CD4-positive, alpha-beta T cell (primary cell): Measurements from ENCODE around the gene CNKSR3. TPM values are rescaled to one million over a fixed set of nuclear protein-coding genes. Genes with fewer than 3 reads are reported as not detected.

ENCODE experiments used
- ATAC-seq: fragments of 200-7000 bp; cut with Tn5 transposase; one replicate; pipeline ENCODE4 v1.10.0; 2022; ENCODE audit warnings: mild to moderate bottlenecking; ENCODE audit not compliant: poor library complexity
- CTCF ChIA-PET: fragments of 350-600 bp; sonication (Branson Sonifier 250); formaldehyde crosslinking; loops from one replicate; lab custom pipeline; 2021; ENCODE audit warnings: antibody characterized with exemption, inconsistent platforms; lab: Charles Lee
- POLR2A ChIA-PET: fragments of 350-600 bp; sonication (Branson Sonifier 250); formaldehyde crosslinking; loops from one replicate; lab custom pipeline; 2021; ENCODE audit warnings: antibody characterized with exemption, inconsistent platforms; lab: Charles Lee
- DNase-seq, 14 experiments: peaks; one replicate each; pipeline ENCODE4 v3.0.0-alpha.2; 2013 to 2020; ENCODE audit warnings: mixed read lengths in 2 of 14
- H3K27ac ChIP-seq, 2 donors: one replicate each; pipeline versions ENCODE4 v1.5.1 to v1.7.0; 2013; ENCODE audit warnings: low read length in 2 of 2, low read depth in 1 of 2, mild to moderate bottlenecking in 1 of 2
- H3K27me3 ChIP-seq, 2 experiments: 1 replicate in 1 of 2; 2 replicates in 1 of 2; pipeline versions ENCODE4 v1.6.1 to v1.7.0; 2013; ENCODE audit warnings: low read length in 2 of 2, control low read depth in 1 of 2, mild to moderate bottlenecking in 1 of 2, moderate library complexity in 1 of 2; ENCODE audit not compliant: insufficient read depth in 2 of 2, control insufficient read depth in 1 of 2
- H3K36me3 ChIP-seq: one replicate; pipeline ENCODE4 v1.6.1; 2013; ENCODE audit warnings: low read length, control low read depth; ENCODE audit not compliant: insufficient read depth
- H3K4me1 ChIP-seq: one replicate; pipeline ENCODE4 v1.6.1; 2013; ENCODE audit warnings: low read length, control low read depth; ENCODE audit not compliant: insufficient read depth
- H3K4me3 ChIP-seq: one replicate; pipeline ENCODE4 v1.5.1; 2013; ENCODE audit warnings: mild to moderate bottlenecking, low read length, moderate library complexity
- H3K9me3 ChIP-seq, 2 experiments: 1 replicate in 1 of 2; 2 replicates in 1 of 2; pipeline versions ENCODE4 v1.6.1 to v1.7.0; 2013; ENCODE audit warnings: low read length in 2 of 2, mild to moderate bottlenecking in 2 of 2, control low read depth in 1 of 2, moderate library complexity in 1 of 2; ENCODE audit not compliant: control insufficient read depth in 1 of 2, insufficient read depth in 1 of 2
- H3K27ac Mint-ChIP-seq: one replicate; pipeline ENCODE4 v1.8.0; 2020; ENCODE audit warnings: mixed read lengths
- H3K27me3 Mint-ChIP-seq: one replicate; pipeline ENCODE4 v1.8.0; 2021; ENCODE audit warnings: mixed read lengths
- H3K36me3 Mint-ChIP-seq: one replicate; pipeline ENCODE4 v1.8.0; 2021; ENCODE audit warnings: low read depth, mixed read lengths
- H3K4me1 Mint-ChIP-seq: one replicate; pipeline ENCODE4 v1.8.0; 2021; ENCODE audit warnings: low read depth, mixed read lengths
- H3K4me3 Mint-ChIP-seq: one replicate; pipeline ENCODE4 v1.8.0; 2020; ENCODE audit warnings: mild to moderate bottlenecking, mixed read lengths
- H3K9me3 Mint-ChIP-seq: one replicate; pipeline ENCODE4 v1.8.0; 2020; ENCODE audit warnings: mixed read lengths
- intact Hi-C, 2 experiments: fragments of 100-400 bp; cut with DNase I in 1 of 2; cut with micrococcal nuclease in 1 of 2; formaldehyde crosslinking; loops; one replicate each; pipeline versions ENCODE4 v1.15.1 to v1.9.0; 2023 to 2025; cut with DNase I, micrococcal nuclease
- total RNA-seq, 174 experiments: library from RNA in 2 of 174; stranded (reverse) in 2 of 174; gene quantifications; one replicate each; pipeline ENCODE4 v1.2.3 and lab custom pipeline; 2021 to 2026
- TF ChIP-seq, protein P1 (sequence below): fragments of 200-600 bp; IDR thresholded peaks from one replicate; pipeline ENCODE4 v1.8.0; 2022; ENCODE audit warnings: antibody characterized with exemption, mild to moderate bottlenecking

The CNKSR3 gene
- total RNA-seq, 2 experiments from 2014 or later, result 0.14 TPM; not detected in 1

GRCh38 chr6:154412106-154412820 is 98.2 kb downstream of the CNKSR3 start:
- Histone ChIP-seq H3K9me3 (no peaks in the 10 kb centered on the region), H3K4me3 (no peak overlapping the region), H3K27ac (no peak overlapping the region), H3K36me3 (no peaks in the 10 kb centered on the region), H3K4me1 (no peaks in the 10 kb centered on the region), H3K27me3 (no peaks in the 10 kb centered on the region)
- CTCF ChIA-PET, result no interaction called here
- Mint-ChIP-seq H3K4me1 (no peaks in the 10 kb centered on the region), H3K36me3 (no peaks in the 10 kb centered on the region), H3K4me3 (no peak overlapping the region), H3K9me3 (no peaks in the 10 kb centered on the region), H3K27me3 (no peaks in the 10 kb centered on the region), H3K27ac (no peak overlapping the region)
- DNase-seq (no peak), ATAC-seq (no peak)
- POLR2A ChIA-PET, result no interaction called here
- intact Hi-C loops, result no loop called here
- TF ChIP-seq, protein P1, sequence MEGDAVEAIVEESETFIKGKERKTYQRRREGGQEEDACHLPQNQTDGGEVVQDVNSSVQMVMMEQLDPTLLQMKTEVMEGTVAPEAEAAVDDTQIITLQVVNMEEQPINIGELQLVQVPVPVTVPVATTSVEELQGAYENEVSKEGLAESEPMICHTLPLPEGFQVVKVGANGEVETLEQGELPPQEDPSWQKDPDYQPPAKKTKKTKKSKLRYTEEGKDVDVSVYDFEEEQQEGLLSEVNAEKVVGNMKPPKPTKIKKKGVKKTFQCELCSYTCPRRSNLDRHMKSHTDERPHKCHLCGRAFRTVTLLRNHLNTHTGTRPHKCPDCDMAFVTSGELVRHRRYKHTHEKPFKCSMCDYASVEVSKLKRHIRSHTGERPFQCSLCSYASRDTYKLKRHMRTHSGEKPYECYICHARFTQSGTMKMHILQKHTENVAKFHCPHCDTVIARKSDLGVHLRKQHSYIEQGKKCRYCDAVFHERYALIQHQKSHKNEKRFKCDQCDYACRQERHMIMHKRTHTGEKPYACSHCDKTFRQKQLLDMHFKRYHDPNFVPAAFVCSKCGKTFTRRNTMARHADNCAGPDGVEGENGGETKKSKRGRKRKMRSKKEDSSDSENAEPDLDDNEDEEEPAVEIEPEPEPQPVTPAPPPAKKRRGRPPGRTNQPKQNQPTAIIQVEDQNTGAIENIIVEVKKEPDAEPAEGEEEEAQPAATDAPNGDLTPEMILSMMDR, result no peak

GRCh38 chr6:154411076-154411475 is 99.4 kb downstream of the CNKSR3 start:
- intact Hi-C loops, result no loop called here
- Mint-ChIP-seq H3K36me3 (no peaks in the 10 kb centered on the region), H3K27ac (no peak overlapping the region), H3K4me1 (no peaks in the 10 kb centered on the region), H3K27me3 (no peaks in the 10 kb centered on the region), H3K9me3 (no peaks in the 10 kb centered on the region), H3K4me3 (no peak overlapping the region)
- Histone ChIP-seq H3K27ac (no peak overlapping the region), H3K36me3 (no peaks in the 10 kb centered on the region), H3K9me3 (no peaks in the 10 kb centered on the region), H3K4me1 (no peaks in the 10 kb centered on the region), H3K27me3 (no peaks in the 10 kb centered on the region), H3K4me3 (no peak overlapping the region)
- ChIA-PET POLR2A (no interaction called here), CTCF (no interaction called here)
- TF ChIP-seq, protein P1, result no peak
- ATAC-seq (no peak), DNase-seq (no peak)

DNA sequence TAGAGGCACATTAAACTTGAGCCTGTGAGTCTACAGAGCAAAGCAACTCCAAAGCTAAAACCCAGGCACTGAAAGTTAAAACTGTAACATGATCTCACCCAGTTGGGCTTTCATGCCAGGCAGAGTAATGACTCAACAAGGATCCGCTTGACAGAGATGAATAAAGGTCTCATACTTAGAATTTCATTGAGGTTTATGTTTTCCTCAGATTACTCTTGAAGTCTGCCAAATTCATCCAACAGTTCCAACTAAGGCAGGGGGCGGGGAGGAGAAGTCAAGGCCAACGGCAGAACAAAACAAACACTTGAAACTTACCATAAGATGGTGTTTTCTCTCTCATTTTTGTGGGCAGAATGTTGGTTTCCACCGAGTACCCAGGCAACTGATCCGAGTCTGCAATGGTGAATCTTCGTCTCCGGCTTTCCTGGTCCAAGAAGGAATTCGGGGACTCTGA is 99.8 kb downstream of the CNKSR3 start:
- no peaks in the 10 kb centered on the region for H3K27me3 Mint-ChIP-seq
- TF ChIP-seq, protein P1, result no peak
- ChIA-PET CTCF (no interaction called here), POLR2A (no interaction called here)
- no peaks in the 10 kb centered on the region for H3K36me3 Mint-ChIP-seq
- Histone ChIP-seq H3K27ac (no peak overlapping the region), H3K27me3 (no peaks in the 10 kb centered on the region), H3K9me3 (no peaks in the 10 kb centered on the region), H3K36me3 (no peaks in the 10 kb centered on the region), H3K4me1 (no peaks in the 10 kb centered on the region), H3K4me3 (no peak overlapping the region)
- no peaks in the 10 kb centered on the region for H3K4me1 Mint-ChIP-seq
- no peak overlapping the region for H3K4me3 Mint-ChIP-seq
- intact Hi-C loops, result no loop called here
- no peaks in the 10 kb centered on the region for H3K9me3 Mint-ChIP-seq
- ATAC-seq (no peak), DNase-seq (no peak)
- no peak overlapping the region for H3K27ac Mint-ChIP-seq
